ENCODE data around the gene SLC4A5.

Gene SLC4A5

DNA sequence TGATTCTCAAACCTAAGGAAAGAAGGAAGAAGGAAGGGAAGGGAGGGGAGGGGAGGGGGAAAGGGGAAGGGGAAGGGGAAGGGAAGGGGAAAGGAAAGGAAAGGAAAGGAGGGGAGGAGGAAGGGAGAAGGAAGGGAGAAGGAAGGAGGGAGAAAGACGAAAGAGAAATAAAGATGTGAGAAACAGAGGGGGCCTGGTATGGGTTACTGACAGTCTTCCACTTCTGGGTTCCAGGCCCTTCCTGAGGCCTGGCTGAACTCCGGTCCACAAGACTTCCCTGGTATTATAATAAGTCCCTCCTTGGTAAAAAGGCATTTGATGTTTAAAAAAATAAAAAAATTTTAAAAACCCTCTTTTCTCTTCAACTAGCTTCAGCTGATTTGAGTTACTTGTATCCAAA is 17.4 kb downstream of the SLC4A5 start:
- no peak overlapping the region for H3K4me3 ChIP-seq (ENCODE audit: low read length)
- no peak for DNase-seq (ENCODE audit: low read depth, low spot score)

DNA sequence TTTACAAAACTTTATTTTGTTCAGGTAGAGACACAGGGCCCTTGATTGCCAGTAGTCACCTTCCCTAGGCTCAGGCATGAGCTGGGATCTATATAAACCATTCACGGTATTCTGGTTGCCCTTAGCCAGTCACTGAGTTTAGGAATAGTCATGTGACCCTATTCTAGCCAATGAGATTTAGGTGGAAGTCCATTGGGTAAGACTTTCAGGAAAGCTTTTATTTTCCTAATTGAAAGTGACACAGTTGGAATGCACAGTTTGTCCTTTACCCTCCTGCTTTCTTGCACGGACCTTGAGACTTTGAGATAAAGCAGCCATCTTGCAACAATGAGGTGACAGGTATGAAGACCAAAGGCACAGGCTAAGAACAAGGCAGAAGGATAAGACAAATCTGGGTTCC is 21.5 kb downstream of the SLC4A5 start:
- no peak overlapping the region for H3K4me3 ChIP-seq (ENCODE audit: low read length)
- DNase-seq (ENCODE audit: low read depth, low spot score), result no peak

DNA sequence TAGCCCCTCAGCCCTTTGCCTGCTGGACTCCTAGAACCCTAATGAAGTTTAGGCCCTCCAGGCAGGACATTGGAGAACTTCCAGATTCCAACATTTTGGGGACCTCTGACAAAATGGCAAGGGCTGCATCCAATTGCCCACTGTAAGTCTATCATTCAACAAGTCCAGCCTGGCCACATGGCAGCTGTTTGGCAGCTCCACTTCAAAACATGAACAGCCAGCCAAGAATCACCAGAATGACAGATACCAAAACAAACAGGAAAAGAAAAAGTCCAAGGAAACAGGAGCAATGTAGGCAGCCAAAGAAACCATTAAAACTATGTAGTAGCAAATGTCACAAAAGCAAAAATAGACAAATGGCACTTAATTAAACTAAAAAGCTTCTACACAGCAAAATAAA is 25.5 kb downstream of the SLC4A5 start:
- H3K4me3 ChIP-seq (ENCODE audit: low read length), result no peak overlapping the region
- no peak for DNase-seq (ENCODE audit: low read depth, low spot score)

DNA sequence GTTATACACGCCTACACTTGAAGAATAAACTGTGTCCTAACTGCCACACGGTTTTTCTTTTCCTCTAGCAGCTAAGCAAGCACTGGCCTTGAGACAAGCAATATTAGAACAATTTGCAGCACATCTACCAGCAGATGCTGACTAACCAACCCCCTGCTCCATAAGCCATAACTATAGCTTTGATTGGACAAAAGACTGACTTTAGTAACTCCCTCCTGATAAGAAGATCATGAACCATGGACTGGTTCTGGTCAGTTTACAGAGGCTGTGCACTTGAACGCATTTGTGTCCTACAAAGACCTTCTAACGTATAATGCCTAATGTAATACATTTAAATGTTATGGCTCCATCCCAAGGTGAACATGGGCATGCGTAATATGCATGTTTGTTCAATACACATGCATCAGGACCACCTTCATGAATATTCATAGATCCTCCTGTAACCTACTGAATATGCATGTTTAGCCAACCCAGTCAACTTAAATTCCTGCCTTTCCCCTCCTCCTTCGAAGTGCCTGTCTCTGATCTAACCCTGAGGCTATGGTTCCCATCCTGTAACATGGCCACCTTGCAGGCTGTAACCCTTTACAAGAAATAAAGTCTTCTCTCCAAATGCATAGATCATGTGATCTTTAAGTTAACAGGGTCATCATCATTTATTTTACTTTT is 26.5 kb downstream of the SLC4A5 start:
- H3K4me3 ChIP-seq (ENCODE audit: low read length), result no peak overlapping the region

DNA sequence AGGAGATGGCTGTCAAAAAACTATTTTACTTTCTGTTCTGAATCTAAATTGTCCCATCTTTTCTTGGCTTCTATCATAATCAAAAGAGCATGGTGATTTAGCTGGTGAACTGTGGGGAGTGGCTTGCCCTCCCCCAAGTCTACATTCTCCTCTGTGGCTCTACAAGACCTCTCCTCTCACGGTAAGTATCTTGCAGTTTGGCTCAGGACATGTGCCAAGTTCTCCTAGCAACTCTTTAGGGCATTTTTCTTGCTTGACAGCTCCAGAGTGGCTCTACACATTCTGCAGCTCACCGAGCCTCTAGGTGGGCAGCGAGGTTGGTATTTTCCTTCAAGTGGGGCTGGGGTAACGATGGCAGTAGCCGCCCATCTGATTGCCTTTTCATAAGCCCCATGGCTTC is 29.1 kb downstream of the SLC4A5 start:
- no peak for DNase-seq (ENCODE audit: low read depth, low spot score)
- no peak overlapping the region for H3K4me3 ChIP-seq (ENCODE audit: low read length)

More for the DNA sequence above, 26.5 kb downstream of the SLC4A5 start:
- DNase-seq (ENCODE audit: low read depth, low spot score), result no peak

DNA sequence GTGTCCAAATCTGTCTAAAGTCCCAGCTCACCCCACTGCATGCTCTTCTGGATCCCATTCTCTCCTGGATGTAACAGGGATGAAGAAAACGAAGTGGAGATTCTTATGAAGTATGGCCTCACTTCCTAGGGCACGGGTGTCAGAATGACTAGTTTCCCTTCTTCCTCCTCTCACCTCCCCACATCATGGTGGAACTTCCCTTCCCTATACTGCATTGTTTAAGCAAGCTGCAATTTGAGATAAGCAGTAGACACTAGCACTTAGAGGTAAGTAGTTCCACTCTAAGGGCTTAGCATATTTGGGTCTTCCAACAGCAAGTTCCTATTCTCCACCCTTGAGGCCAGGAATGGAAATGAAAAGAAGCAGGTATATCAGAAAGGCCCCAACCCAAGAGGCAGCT is 29.7 kb downstream of the SLC4A5 start:
- no peak for DNase-seq (ENCODE audit: low read depth, low spot score)

DNA sequence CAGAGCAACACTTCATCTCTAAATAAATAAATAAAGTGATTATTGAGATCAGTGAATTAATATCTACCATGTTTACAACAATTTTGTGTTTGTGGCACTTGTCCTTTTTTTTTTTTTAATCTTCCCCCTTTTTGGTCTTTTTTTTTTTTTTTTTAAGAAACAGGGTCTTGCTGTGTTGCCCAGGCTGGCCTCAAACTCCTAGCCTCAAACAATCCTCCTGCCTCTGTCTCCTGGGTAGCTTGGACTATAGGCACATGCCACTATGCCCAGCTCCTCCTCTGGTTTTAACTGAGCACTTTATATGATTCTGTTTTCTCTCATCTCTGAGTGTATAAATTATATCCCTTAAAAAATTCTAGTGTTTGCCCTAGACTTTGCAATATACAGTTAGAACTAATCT is 30.3 kb downstream of the SLC4A5 start:
- H3K4me3 ChIP-seq (ENCODE audit: low read length), result no peak overlapping the region
- no peak for DNase-seq (ENCODE audit: low read depth, low spot score)

More for the DNA sequence above, 29.7 kb downstream of the SLC4A5 start:
- no peak overlapping the region for H3K4me3 ChIP-seq (ENCODE audit: low read length)

DNA sequence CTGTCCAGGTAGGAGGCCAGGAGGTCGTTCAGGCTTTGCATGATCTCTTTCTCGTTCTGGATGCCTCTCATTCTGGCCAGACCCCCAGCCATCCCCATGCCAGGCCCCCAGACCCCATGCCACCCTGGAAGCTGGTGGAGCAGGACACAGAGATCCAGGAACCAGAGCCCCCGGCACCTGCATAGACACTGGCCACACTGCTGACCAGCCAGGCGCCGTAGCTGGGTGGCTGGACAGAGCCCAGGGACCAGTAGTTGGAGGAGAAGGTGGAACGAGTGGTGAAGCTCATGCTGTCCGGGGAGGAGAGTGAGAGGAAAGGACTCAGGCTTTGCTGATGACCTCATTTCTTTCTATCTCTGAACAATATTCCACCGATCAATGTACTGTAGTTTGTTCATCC is 35.5 kb downstream of the SLC4A5 start:
- H3K4me3 ChIP-seq (ENCODE audit: low read length), result no peak overlapping the region
- DNase-seq (ENCODE audit: low read depth, low spot score), result no peak

DNA sequence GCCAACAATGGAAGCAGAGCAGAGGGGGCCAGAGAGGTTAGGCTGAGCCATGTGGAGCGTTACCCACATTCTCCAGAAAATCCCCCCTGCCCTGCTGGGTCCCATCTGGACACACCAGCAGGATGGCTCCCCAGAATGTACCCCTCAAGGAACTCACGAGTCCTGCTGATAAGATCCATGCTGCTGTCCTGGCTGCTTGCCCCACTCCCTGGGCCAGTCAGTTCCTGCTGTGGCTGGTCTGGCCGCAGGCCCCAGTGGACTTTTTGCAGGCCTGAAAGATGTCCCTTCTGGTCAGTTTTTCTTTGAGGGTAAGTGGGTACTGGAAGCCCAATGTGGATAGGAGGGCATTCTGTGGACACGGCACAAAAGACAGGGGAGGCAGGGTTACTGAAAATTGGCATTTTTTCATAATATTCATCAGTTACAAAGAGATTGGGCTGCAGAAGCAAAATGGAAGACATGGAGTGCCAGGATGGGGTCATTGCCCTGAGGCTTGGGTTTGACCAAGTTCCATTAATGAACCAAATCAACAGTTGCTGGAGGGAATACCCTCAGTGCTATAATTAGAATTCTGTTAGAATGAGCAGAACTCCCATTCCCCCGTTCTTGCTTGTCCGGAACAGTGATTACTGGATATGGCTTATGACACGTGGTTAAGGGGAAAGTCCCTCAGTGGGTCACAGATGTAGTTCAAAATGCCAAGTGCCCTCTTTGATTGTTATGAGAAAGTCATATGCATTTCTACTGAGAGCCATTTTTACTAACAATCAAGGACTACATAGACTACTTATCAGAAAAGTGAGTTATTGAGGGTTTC is 38.7 kb downstream of the SLC4A5 start:
- no peak for DNase-seq (ENCODE audit: low read depth, low spot score)
- H3K4me3 ChIP-seq (ENCODE audit: low read length), result no peak overlapping the region

DNA sequence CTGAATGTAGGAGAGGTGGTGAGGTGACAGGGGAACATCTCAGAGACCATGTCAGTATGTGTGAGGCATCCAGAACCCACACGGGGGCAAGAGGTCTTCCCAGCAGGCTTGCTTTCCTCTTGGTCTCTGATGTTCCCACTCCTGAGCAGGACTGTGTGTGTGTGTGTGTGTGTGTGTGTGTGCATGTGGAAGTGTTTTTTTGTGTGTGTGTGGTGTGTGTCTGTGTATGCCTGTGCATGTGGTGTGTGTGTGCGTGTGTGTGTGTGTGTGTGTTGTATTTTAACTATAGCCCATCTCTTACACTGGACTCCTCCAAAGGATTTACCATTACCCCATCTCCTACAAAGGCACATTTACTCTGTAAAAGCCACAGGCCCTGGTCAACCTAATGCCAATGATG is 40.4 kb downstream of the SLC4A5 start:
- no peak for DNase-seq (ENCODE audit: low read depth, low spot score)
- no peak overlapping the region for H3K4me3 ChIP-seq (ENCODE audit: low read length)

DNA sequence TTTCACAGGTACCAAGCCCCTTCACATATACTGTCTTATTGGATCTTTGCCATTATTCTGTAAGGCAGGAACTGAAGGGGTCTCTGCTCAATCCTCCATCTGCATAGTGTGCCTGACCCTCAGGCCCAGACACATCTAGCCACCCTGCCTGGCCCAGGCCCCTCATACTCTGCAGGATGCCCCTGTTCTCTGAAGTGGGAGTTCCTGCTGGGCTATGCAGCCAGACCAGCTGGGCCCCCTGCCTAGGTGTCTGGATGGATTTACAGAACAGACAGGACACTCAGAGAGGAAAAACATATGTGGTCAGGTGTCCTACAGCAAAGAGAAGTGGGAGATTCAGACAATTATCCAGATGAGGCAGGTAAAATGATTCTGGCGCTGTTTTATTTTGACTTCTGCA is 42.0 kb downstream of the SLC4A5 start:
- no peak overlapping the region for H3K4me3 ChIP-seq (ENCODE audit: low read length)
- DNase-seq (ENCODE audit: low read depth, low spot score), result no peak

DNA sequence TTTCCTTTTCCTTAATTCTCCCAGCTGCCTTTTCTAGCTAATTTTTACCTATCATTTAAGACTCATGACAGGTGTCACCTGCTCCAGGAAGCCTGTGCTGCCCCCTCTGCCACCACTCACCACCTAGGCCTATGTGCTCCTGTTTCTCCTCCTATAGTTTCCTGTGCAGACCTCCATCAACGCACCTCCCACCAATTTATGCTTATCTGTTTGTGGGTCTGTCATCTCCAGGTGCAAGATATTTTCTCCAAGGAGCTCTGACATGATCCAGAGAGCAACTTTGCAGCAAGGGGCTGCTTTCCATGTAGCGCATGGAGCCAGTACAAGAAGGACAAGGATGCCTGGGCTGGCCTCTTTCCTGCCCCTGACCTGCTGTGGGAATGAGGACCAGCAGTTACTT is 42.7 kb downstream of the SLC4A5 start:
- H3K4me3 ChIP-seq (ENCODE audit: low read length), result no peak overlapping the region
- DNase-seq (ENCODE audit: low read depth, low spot score), result no peak

DNA sequence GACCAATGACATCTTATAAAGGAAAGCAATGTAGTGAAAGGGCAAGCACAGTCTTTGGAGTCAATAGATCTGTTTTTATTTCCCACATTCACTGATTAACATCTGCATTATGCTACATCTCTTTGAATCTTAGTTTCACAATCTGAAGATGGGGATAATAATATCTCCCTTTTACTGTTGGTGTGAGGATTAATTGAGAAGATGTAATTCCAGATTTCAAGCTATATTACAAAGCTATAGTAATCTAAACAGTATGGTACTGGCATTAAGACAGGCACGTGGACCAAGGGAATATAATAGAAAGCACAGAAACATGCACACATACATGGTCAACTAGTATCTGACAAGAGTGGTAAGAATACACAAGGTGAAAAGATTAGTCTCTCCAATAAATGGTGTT is 45.3 kb downstream of the SLC4A5 start:
- no peak for DNase-seq (ENCODE audit: low read depth, low spot score)
- no peak overlapping the region for H3K4me3 ChIP-seq (ENCODE audit: low read length)

DNA sequence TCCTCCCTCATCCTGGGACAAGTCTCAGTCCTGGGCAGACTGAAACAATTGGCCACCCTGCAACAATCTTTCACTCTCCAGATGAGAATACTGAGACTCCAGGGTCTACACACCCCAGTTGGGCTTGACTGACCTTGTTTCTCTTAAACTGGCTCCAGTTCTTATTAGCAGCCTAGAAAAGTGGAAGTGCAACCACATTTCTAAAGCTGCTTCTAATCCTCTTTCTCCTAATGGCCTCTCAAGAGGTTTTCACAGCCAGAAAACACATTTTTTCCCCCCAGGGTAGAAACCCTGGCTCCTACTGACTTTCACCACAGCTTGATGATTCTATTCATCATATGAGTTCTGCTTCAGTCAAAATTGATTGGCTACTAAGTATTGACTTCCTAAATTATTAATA is 45.8 kb downstream of the SLC4A5 start:
- no peak for DNase-seq (ENCODE audit: low read depth, low spot score)
- no peak overlapping the region for H3K4me3 ChIP-seq (ENCODE audit: low read length)

DNA sequence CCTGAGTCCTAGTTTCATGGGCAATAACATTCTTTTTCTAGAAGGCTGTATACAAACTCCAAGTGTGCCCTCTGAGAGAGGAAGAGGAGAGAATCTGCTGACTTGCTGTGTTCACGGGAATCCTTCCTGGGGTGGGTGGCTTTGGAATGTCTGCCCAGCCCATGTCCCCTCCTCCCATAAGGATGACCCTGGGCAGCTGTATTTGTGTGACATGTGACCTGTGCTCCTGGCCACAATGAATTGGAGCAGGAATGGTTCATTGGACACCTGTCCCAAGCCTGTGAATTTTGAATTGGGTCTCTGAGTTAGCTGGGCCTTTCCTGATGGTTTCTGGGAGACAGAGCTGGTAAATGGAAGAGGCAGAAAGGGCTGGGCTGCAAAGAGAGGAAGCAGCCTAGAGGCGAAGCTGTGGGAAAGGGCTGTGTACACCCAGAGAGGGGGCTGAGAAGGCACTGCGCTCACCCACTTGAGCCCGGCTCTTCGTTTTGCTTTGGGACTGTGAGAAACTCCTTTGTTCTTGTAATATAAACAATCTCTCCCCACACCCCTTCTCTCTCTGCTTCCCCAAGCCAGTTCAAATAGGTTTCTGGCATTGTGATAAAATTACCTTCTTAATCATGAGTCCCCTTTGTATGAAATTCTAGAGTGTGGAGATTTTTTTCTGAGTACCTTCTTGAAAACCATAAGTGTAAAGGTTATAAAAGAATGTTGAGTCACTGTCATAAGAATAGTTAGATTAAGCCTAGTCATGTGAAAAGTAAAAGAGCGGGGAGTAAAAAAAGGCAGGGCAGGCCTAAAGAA is 49.8 kb downstream of the SLC4A5 start:
- H3K4me3 ChIP-seq (ENCODE audit: low read length), result no peak overlapping the region
- no peak for DNase-seq (ENCODE audit: low read depth, low spot score)

DNA sequence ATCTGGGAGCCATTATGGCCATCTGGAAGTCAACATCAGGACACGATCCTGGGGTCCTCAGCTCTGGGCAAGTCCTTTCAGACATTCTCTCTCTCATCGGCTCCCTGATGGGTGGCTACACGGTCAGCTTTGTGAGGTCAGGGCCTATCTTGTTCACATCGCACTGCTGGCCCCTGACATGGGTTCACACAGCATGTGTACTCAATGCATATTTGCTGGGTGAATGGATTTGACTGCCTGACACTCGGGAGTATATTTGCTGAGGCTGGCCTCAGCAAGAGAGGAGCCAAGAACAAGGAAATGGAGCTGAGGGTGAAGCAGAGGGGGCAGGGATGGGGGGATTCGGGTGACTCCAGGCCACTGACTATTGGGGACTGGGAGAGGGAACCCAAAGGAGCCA is 50.5 kb downstream of the SLC4A5 start:
- DNase-seq (ENCODE audit: low read depth, low spot score), result no peak
- no peak overlapping the region for H3K4me3 ChIP-seq (ENCODE audit: low read length)

DNA sequence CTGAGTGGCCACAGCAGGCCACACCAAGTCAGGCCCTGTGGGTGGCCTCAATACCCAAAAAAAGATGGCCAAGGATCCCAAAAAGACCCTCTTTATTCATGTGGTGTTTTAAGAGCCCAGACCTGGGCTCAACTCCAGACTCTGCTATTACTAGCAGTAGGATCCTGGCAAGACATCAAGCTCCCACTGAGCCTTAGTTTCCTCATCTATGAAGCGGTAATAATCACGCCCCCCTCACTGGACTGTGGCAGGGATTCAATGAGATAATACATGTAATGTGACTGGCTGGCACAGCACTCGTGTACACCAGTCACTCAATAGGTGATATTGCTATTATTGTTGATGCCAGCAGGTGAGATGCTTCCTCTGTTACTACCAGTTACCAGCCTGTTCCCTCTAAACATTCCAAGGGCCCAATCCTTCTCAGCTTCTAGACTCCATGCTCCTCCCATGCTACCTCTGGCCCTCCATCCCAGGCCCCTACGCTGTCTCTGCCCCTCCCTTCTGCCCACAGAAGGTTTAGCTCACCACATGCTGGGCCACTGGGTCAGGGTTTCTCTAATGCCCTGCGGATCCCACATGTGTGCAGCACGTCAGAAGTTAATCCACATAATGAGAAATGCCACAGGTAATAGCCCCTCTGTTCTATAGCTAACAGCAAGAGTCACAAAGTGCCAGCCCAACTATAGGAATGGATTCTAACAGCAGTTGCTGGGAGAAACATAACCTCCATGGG is 51.2 kb downstream of the SLC4A5 start:
- DNase-seq (ENCODE audit: low read depth, low spot score), result no peak
- no peak overlapping the region for H3K4me3 ChIP-seq (ENCODE audit: low read length)

DNA sequence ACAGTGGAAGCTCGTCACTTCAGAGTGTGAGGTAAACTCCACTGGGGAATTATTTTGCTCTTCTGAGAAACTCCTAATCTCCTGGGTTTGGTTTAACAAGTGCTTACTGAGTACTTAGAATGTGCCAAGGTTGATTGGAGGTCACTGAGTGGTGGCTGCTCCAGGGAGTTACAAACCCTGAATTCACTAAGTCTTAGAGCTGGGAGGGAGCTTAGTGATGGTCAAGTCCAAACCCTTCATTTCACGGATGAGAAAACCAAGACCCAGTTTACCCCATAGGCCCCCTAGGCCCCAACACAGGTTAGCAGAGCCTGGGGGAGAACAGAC is 52.0 kb downstream of the SLC4A5 start:
- H3K4me3 ChIP-seq (ENCODE audit: low read length), result no peak overlapping the region
- no peak for DNase-seq (ENCODE audit: low read depth, low spot score)

DNA sequence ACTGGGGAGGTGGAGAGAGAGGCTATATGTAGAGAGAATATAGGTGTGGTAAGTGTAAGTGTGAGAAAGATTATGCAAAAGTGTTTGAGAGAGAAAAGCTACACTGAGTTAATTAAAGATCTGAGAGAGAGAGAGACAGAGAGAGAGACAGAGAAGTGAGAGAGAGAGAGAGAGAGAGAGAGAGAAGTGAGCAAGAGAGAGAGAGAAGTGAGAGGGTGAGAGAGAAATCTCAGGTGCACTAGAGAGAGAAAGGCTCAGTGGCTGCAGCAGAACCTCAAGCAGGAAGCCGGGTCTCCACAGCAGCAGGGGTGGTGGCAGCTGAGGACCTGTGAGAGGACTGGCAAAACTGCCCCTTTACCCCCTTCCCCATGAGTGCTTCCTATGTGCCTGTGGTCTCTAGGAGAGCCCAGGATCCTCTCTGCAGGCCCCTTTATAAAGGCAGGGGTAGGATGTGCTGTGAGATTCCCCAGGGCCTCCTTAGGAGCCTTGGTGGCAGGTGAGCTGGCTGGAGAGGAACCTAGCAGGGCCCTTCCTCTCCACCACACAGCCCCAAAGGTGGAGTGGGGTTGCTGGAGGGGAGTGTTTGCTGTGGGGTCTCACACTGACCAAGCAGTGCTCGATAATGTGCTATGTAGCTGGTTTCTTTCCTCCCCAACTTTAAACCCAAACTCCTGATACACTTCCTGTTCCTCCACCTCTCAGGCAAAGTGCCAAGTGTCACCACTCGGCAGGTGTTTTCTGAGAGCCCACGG is 52.6 kb downstream of the SLC4A5 start:
- DNase-seq (ENCODE audit: low read depth, low spot score), result peak; percentile 69
- no peak overlapping the region for H3K4me3 ChIP-seq (ENCODE audit: low read length)

Data from Jurkat, Clone E6-1 (cell line).